Lower lobe of right lung (tissue), 2 donors: ENCODE data around the gene ACHE. TPM values are rescaled to one million over a fixed set of nuclear protein-coding genes. Genes with fewer than 3 reads are reported as not detected.

Source experiments
- ATAC-seq, 2 donors: fragments of 200-7000 bp; cut with Tn5 transposase; one replicate each; pipeline ENCODE4 v1.9.1; 2020 to 2022; ENCODE audit warnings: mild to moderate bottlenecking in 2 of 2, moderate library complexity in 2 of 2
- DNase-seq: peaks from one replicate; pipeline ENCODE4 v3.0.0-alpha.2; 2020
- H3K27ac ChIP-seq: fragments of 200-600 bp; one replicate; pipeline ENCODE4 v1.8.0; 2022
- H3K27me3 ChIP-seq: fragments of 200-600 bp; one replicate; pipeline ENCODE4 v1.8.0; 2022; ENCODE audit warnings: low read depth
- H3K36me3 ChIP-seq: fragments of 200-600 bp; one replicate; pipeline ENCODE4 v1.8.0; 2022; ENCODE audit warnings: mild to moderate bottlenecking
- H3K4me1 ChIP-seq: fragments of 200-600 bp; one replicate; pipeline ENCODE4 v1.8.0; 2022
- H3K4me3 ChIP-seq: fragments of 200-600 bp; one replicate; pipeline ENCODE4 v1.8.0; 2022; ENCODE audit warnings: mild to moderate bottlenecking
- H3K9me3 ChIP-seq: fragments of 200-600 bp; one replicate; pipeline ENCODE4 v1.8.0; 2022
- CTCF ChIP-seq: fragments of 200-600 bp; IDR thresholded peaks from one replicate; pipeline ENCODE4 v1.8.0; 2022; ENCODE audit warnings: antibody characterized with exemption, mild to moderate bottlenecking
- intact Hi-C: fragments of 100-400 bp; cut with DNase I; formaldehyde crosslinking; loops from one replicate; pipeline ENCODE4 v1.11.0; 2022
- total RNA-seq: library from RNA; stranded (reverse); fragmentation: NEBNext Ultra II Directional; extraction: Animal tissue kit (Norgen Biotek cat#: 25700); gene quantifications from one replicate; pipeline ENCODE4 v1.2.1, GENCODE V29; 2021
- donor health status: DM: no; HTN: yes; CAD: no; lungs with severe emphysema.

The ACHE gene
- total RNA-seq, 1 donor from 2014 or later, result 0.97 TPM

GRCh38 chr7:100891568-100892247 is 4.0 kb downstream of the ACHE start:
- DNase-seq (no peak), ATAC-seq (no peak)
- TF ChIP-seq CTCF, result no peak
- no peak overlapping the region for H3K4me3 ChIP-seq
- no peak overlapping the region for H3K27ac ChIP-seq
- peaks cover 60% of the 10 kb centered on the region for H3K4me1 ChIP-seq
- H3K27me3 ChIP-seq, result peaks cover 35% of the 10 kb centered on the region
- H3K9me3 ChIP-seq, result no peaks in the 10 kb centered on the region
- H3K36me3 ChIP-seq, result peaks cover 20% of the 10 kb centered on the region
- intact Hi-C loops, result no loop called here

- Histone ChIP-seq H3K4me1 (peaks cover 52% of the 10 kb centered on the region), H3K36me3 (peaks cover 28% of the 10 kb centered on the region), H3K27ac (peak overlapping the region; percentile 86), H3K9me3 (no peaks in the 10 kb centered on the region), H3K27me3 (peaks cover 27% of the 10 kb centered on the region), H3K4me3 (peak overlapping the region; percentile 88)
- no peak for DNase-seq
- intact Hi-C loops, result no loop called here
- no peak for ATAC-seq
- no peak for TF ChIP-seq CTCF
These were observed 4.8 kb downstream of the ACHE start for GRCh38 chr7:100890653-100891567.

GRCh38 chr7:100888988-100889750 is 6.5 kb downstream of the ACHE start, which contains the start of gene UFSP1:
Gene UFSP1, minus strand, starts transcription at chr7:100889715. Its CDS starts 444 bp downstream, at chr7:100889271.
- Histone ChIP-seq H3K27ac (peak within 1 kb of the TSS; percentile 86), H3K4me3 (peak within 1 kb of the TSS; percentile 88), H3K9me3 (no peaks in the 10 kb centered on the region), H3K27me3 (peaks cover 9% of the 10 kb centered on the region), H3K4me1 (peaks cover 38% of the 10 kb centered on the region), H3K36me3 (peaks cover 46% of the 10 kb centered on the region)
- ATAC-seq (peak; percentile 72), DNase-seq (no peak)
- intact Hi-C loops, result no loop called here
- no peak for TF ChIP-seq CTCF

- H3K36me3 ChIP-seq, result peaks cover 53% of the 10 kb centered on the region
- TF ChIP-seq CTCF, result no peak
- peaks cover 6% of the 10 kb centered on the region for H3K27me3 ChIP-seq
- ATAC-seq, result no peak
- H3K9me3 ChIP-seq, result no peaks in the 10 kb centered on the region
- H3K27ac ChIP-seq, result no peak overlapping the region
- intact Hi-C loops, result no loop called here
- no peak for DNase-seq
- peak overlapping the region; percentile 88 for H3K4me3 ChIP-seq
- H3K4me1 ChIP-seq, result peaks cover 38% of the 10 kb centered on the region
These were observed 7.2 kb downstream of the ACHE start for GRCh38 chr7:100888291-100888987.
